ENCODE results near the gene RP9. TPM values are rescaled to one million over a fixed set of nuclear protein-coding genes. Genes with fewer than 3 reads are reported as not detected.

RP9 gene
- total and polyA plus RNA-seq, 4 donors: 7.8 to 27.7 (median 23.8) TPM

- no peak for DNase-seq (ENCODE audit: low read depth in 4 of 6, low spot score in 6 of 6)
- Histone ChIP-seq H3K27me3 (ENCODE audit: control insufficient read depth, insufficient read depth, low read length) (no peaks in the 10 kb centered on the region), H3K4me1 (ENCODE audit: control insufficient read depth, insufficient read depth, low read length) (no peaks in the 10 kb centered on the region), H3K4me3 (ENCODE audit: low read depth, low read length) (no peak overlapping the region), H3K9me3 (ENCODE audit: control insufficient read depth, insufficient read depth, low read length) (peaks cover 3% of the 10 kb centered on the region), H3K27ac (ENCODE audit: low read depth, low read length) (no peak overlapping the region), H3K36me3 (ENCODE audit: control insufficient read depth, insufficient read depth, low read length) (peaks cover 5% of the 10 kb centered on the region)
- WGBS (ENCODE audit: insufficient coverage): 92% methylated on average over 13 of the region's 15 CpGs
Observed at GRCh38 chr7:33137103-33137502, 27.9 kb upstream of the RP9 start.

GRCh38 chr7:33130184-33130583 lies 21.0 kb upstream of the RP9 start:
- H3K27ac ChIP-seq (ENCODE audit: low read depth, low read length): no peak overlapping the region

GRCh38 chr7:33129806-33130153 lies 20.6 kb upstream of the RP9 start:
- peak overlapping the region; percentile 93 for H3K4me3 ChIP-seq (ENCODE audit: low read depth, low read length)
- no peaks in the 10 kb centered on the region for H3K27me3 ChIP-seq (ENCODE audit: control insufficient read depth, insufficient read depth, low read length)
- peak overlapping the region; percentile 94 for H3K27ac ChIP-seq (ENCODE audit: low read depth, low read length)
- 0% methylated on average over 8 of the region's 11 CpGs for WGBS (ENCODE audit: insufficient coverage)
- H3K4me1 ChIP-seq (ENCODE audit: control insufficient read depth, insufficient read depth, low read length): no peaks in the 10 kb centered on the region
- no peaks in the 10 kb centered on the region for H3K36me3 ChIP-seq (ENCODE audit: control insufficient read depth, insufficient read depth, low read length)
- no peak for DNase-seq (ENCODE audit: low read depth in 4 of 6, low spot score in 6 of 6)
- H3K9me3 ChIP-seq (ENCODE audit: control insufficient read depth, insufficient read depth, low read length): no peaks in the 10 kb centered on the region

More at GRCh38 chr7:33130184-33130583, 21.0 kb upstream of the RP9 start:
- no peaks in the 10 kb centered on the region for H3K4me1 ChIP-seq (ENCODE audit: control insufficient read depth, insufficient read depth, low read length)
- no peaks in the 10 kb centered on the region for H3K27me3 ChIP-seq (ENCODE audit: control insufficient read depth, insufficient read depth, low read length)
- peak in 2 of 6 donors; percentile 21 to 24 for DNase-seq (ENCODE audit: low read depth in 4 of 6, low spot score in 6 of 6)
- no CpG with 5 or more reads among the region's 3 CpGs for WGBS (ENCODE audit: insufficient coverage)
- no peaks in the 10 kb centered on the region for H3K36me3 ChIP-seq (ENCODE audit: control insufficient read depth, insufficient read depth, low read length)
- no peaks in the 10 kb centered on the region for H3K9me3 ChIP-seq (ENCODE audit: control insufficient read depth, insufficient read depth, low read length)
- peak overlapping the region; percentile 93 for H3K4me3 ChIP-seq (ENCODE audit: low read depth, low read length)

GRCh38 chr7:33128990-33129805 lies 20.0 kb upstream of the RP9 start, which contains the start of gene BBS9:
BBS9 (plus strand) TSS chr7:33129564; CDS start chr7:33146253, 16,689 bp downstream.
- H3K36me3 ChIP-seq (ENCODE audit: control insufficient read depth, insufficient read depth, low read length): no peaks in the 10 kb centered on the region
- H3K4me3 ChIP-seq (ENCODE audit: low read depth, low read length): peak within 1 kb of the TSS; percentile 93
- 0% methylated on average over 54 of the region's 57 CpGs for WGBS (ENCODE audit: insufficient coverage)
- no peaks in the 10 kb centered on the region for H3K4me1 ChIP-seq (ENCODE audit: control insufficient read depth, insufficient read depth, low read length)
- no peaks in the 10 kb centered on the region for H3K9me3 ChIP-seq (ENCODE audit: control insufficient read depth, insufficient read depth, low read length)
- H3K27ac ChIP-seq (ENCODE audit: low read depth, low read length): peak within 1 kb of the TSS; percentile 94
- DNase-seq (ENCODE audit: low read depth in 4 of 6, low spot score in 6 of 6): peak; percentile 89 to 98 (median 92)
- H3K27me3 ChIP-seq (ENCODE audit: control insufficient read depth, insufficient read depth, low read length): no peaks in the 10 kb centered on the region

- Histone ChIP-seq H3K27me3 (ENCODE audit: control insufficient read depth, insufficient read depth, low read length) (no peaks in the 10 kb centered on the region), H3K4me3 (ENCODE audit: low read depth, low read length) (peak overlapping the region; percentile 93), H3K9me3 (ENCODE audit: control insufficient read depth, insufficient read depth, low read length) (no peaks in the 10 kb centered on the region), H3K36me3 (ENCODE audit: control insufficient read depth, insufficient read depth, low read length) (no peaks in the 10 kb centered on the region), H3K4me1 (ENCODE audit: control insufficient read depth, insufficient read depth, low read length) (no peaks in the 10 kb centered on the region), H3K27ac (ENCODE audit: low read depth, low read length) (peak overlapping the region; percentile 94)
- DNase-seq (ENCODE audit: low read depth in 4 of 6, low spot score in 6 of 6): peak in 1 of 6 donors; percentile 7
- 0% methylated on average over 2 of the region's 3 CpGs for WGBS (ENCODE audit: insufficient coverage)
Observed at GRCh38 chr7:33128631-33128989, 19.4 kb upstream of the RP9 start.

GRCh38 chr7:33127085-33127484 lies 17.9 kb upstream of the RP9 start:
- Histone ChIP-seq H3K4me3 (ENCODE audit: low read depth, low read length) (no peak overlapping the region), H3K27ac (ENCODE audit: low read depth, low read length) (no peak overlapping the region), H3K9me3 (ENCODE audit: control insufficient read depth, insufficient read depth, low read length) (no peaks in the 10 kb centered on the region), H3K4me1 (ENCODE audit: control insufficient read depth, insufficient read depth, low read length) (no peaks in the 10 kb centered on the region), H3K27me3 (ENCODE audit: control insufficient read depth, insufficient read depth, low read length) (no peaks in the 10 kb centered on the region), H3K36me3 (ENCODE audit: control insufficient read depth, insufficient read depth, low read length) (no peaks in the 10 kb centered on the region)
- WGBS (ENCODE audit: insufficient coverage): no CpG with 5 or more reads among the region's 2 CpGs
- no peak for DNase-seq (ENCODE audit: low read depth in 4 of 6, low spot score in 6 of 6)

GRCh38 chr7:33118383-33118782 lies 9.2 kb upstream of the RP9 start:
- H3K27ac ChIP-seq (ENCODE audit: low read depth, low read length): no peak overlapping the region
- H3K4me1 ChIP-seq (ENCODE audit: control insufficient read depth, insufficient read depth, low read length): no peaks in the 10 kb centered on the region
- H3K27me3 ChIP-seq (ENCODE audit: control insufficient read depth, insufficient read depth, low read length): no peaks in the 10 kb centered on the region
- H3K36me3 ChIP-seq (ENCODE audit: control insufficient read depth, insufficient read depth, low read length): no peaks in the 10 kb centered on the region
- H3K4me3 ChIP-seq (ENCODE audit: low read depth, low read length): no peak overlapping the region
- H3K9me3 ChIP-seq (ENCODE audit: control insufficient read depth, insufficient read depth, low read length): no peaks in the 10 kb centered on the region
- WGBS (ENCODE audit: insufficient coverage): no CpG with 5 or more reads among the region's 3 CpGs
- no peak for DNase-seq (ENCODE audit: low read depth in 4 of 6, low spot score in 6 of 6)

- Histone ChIP-seq H3K4me1 (ENCODE audit: control insufficient read depth, insufficient read depth, low read length) (no peaks in the 10 kb centered on the region), H3K27me3 (ENCODE audit: control insufficient read depth, insufficient read depth, low read length) (no peaks in the 10 kb centered on the region), H3K27ac (ENCODE audit: low read depth, low read length) (no peak overlapping the region), H3K36me3 (ENCODE audit: control insufficient read depth, insufficient read depth, low read length) (no peaks in the 10 kb centered on the region), H3K9me3 (ENCODE audit: control insufficient read depth, insufficient read depth, low read length) (no peaks in the 10 kb centered on the region), H3K4me3 (ENCODE audit: low read depth, low read length) (no peak overlapping the region)
- peak in 1 of 6 donors; percentile 57 for DNase-seq (ENCODE audit: low read depth in 4 of 6, low spot score in 6 of 6)
Observed at GRCh38 chr7:33114976-33115375, 5.8 kb upstream of the RP9 start.

GRCh38 chr7:33111614-33112013 lies 2.4 kb upstream of the RP9 start:
- H3K4me1 ChIP-seq (ENCODE audit: control insufficient read depth, insufficient read depth, low read length): peaks cover 15% of the 10 kb centered on the region
- WGBS (ENCODE audit: insufficient coverage): 67% methylated on average over 3 of the region's 3 CpGs

GRCh38 chr7:33109758-33110238 lies 594 bp upstream of the RP9 start:
- Histone ChIP-seq H3K27me3 (ENCODE audit: control insufficient read depth, insufficient read depth, low read length) (no peaks in the 10 kb centered on the region), H3K36me3 (ENCODE audit: control insufficient read depth, insufficient read depth, low read length) (no peaks in the 10 kb centered on the region), H3K9me3 (ENCODE audit: control insufficient read depth, insufficient read depth, low read length) (no peaks in the 10 kb centered on the region), H3K27ac (ENCODE audit: low read depth, low read length) (peak overlapping the region; percentile 25), H3K4me1 (ENCODE audit: control insufficient read depth, insufficient read depth, low read length) (peaks cover 15% of the 10 kb centered on the region), H3K4me3 (ENCODE audit: low read depth, low read length) (peak overlapping the region; percentile 56)
- 3% methylated on average over 4 of the region's 11 CpGs for WGBS (ENCODE audit: insufficient coverage)
- peak in 2 of 6 donors; percentile 40 to 48 for DNase-seq (ENCODE audit: low read depth in 4 of 6, low spot score in 6 of 6)

More at GRCh38 chr7:33111614-33112013, 2.4 kb upstream of the RP9 start:
- Histone ChIP-seq H3K4me3 (ENCODE audit: low read depth, low read length) (no peak overlapping the region), H3K9me3 (ENCODE audit: control insufficient read depth, insufficient read depth, low read length) (no peaks in the 10 kb centered on the region), H3K27me3 (ENCODE audit: control insufficient read depth, insufficient read depth, low read length) (no peaks in the 10 kb centered on the region), H3K36me3 (ENCODE audit: control insufficient read depth, insufficient read depth, low read length) (no peaks in the 10 kb centered on the region), H3K27ac (ENCODE audit: low read depth, low read length) (no peak overlapping the region)
- no peak for DNase-seq (ENCODE audit: low read depth in 4 of 6, low spot score in 6 of 6)

All from spinal cord (tissue), 10 donors.